Neural cell (in vitro differentiated cells): Measurements from ENCODE around the gene LAPTM5. TPM values are rescaled to one million over a fixed set of nuclear protein-coding genes. Genes with fewer than 3 reads are reported as not detected.

Experiments used
- H2AFZ ChIP-seq: fragments of 200-600, 300-800 bp; sonication (generic), shearing (Covaris generic); 2 replicates; pipeline ENCODE4 v1.6.0; 2014; ENCODE audit warnings: low read depth, mild to moderate bottlenecking, antibody characterized with exemption, low read length, moderate library complexity
- H3F3A ChIP-seq: fragments of 200-600 bp; shearing (Covaris generic); 2 replicates; pipeline ENCODE4 v1.6.1; 2016; ENCODE audit warnings: mild to moderate bottlenecking, moderate library complexity, mixed read lengths, antibody characterized with exemption, low read length; ENCODE audit not compliant: insufficient read depth, poor library complexity, severe bottlenecking
- H3K27ac ChIP-seq: fragments of 200-600, 300-800 bp; sonication (generic), shearing (Covaris generic); 2 replicates; pipeline ENCODE4 v1.5.1; 2014; ENCODE audit warnings: mild to moderate bottlenecking, low read length, moderate library complexity
- H3K27me3 ChIP-seq: fragments of 300-800, 200-600 bp; sonication (generic), shearing (Covaris generic); 2 replicates; pipeline ENCODE4 v1.6.0; 2014; ENCODE audit warnings: mild to moderate bottlenecking, low read depth, low read length, moderate library complexity; ENCODE audit not compliant: insufficient read depth
- H3K36me3 ChIP-seq: fragments of 300-800, 200-600 bp; sonication (generic), shearing (Covaris generic); 2 replicates; pipeline ENCODE4 v1.5.1; 2014; ENCODE audit warnings: mild to moderate bottlenecking, antibody characterized with exemption, low read length, moderate library complexity; ENCODE audit not compliant: insufficient read depth
- H3K4me2 ChIP-seq: fragments of 300-800, 200-600 bp; sonication (generic), shearing (Covaris generic); 2 replicates; pipeline ENCODE4 v1.6.0; 2014; ENCODE audit warnings: mild to moderate bottlenecking, low read length
- H3K4me3 ChIP-seq: fragments of 300-800, 200-600 bp; sonication (generic), shearing (Covaris generic); 2 replicates; pipeline ENCODE4 v1.5.1; 2014; ENCODE audit warnings: mild to moderate bottlenecking, low read length, moderate library complexity
- H3K79me2 ChIP-seq: fragments of 200-600 bp; shearing (Covaris generic); replicated peaks from 2 replicates; pipeline ENCODE4 v1.6.0; 2014; ENCODE audit warnings: mild to moderate bottlenecking, low read length, moderate library complexity; ENCODE audit not compliant: insufficient read depth
- H3K9ac ChIP-seq: fragments of 300-800, 200-600 bp; sonication (generic), shearing (Covaris generic); 2 replicates; pipeline ENCODE4 v1.6.1; 2016; ENCODE audit warnings: mild to moderate bottlenecking, low read length, mixed read lengths
- H3K9me2 ChIP-seq: fragments of 200-600 bp; shearing (Covaris generic); 2 replicates; pipeline ENCODE4 v1.6.1; 2016; ENCODE audit warnings: mild to moderate bottlenecking, low read length, mixed read lengths; ENCODE audit not compliant: insufficient read depth
- H3K9me3 ChIP-seq: fragments of 200-600, 300-800 bp; sonication (generic), shearing (Covaris generic); 2 replicates; pipeline ENCODE4 v1.6.1; 2016; ENCODE audit warnings: mild to moderate bottlenecking, mixed run types, low read length, moderate library complexity, mixed read lengths
- H4K20me1 ChIP-seq: fragments of 200-600 bp; shearing (Covaris generic); 2 replicates; pipeline ENCODE4 v1.6.1; 2016; ENCODE audit warnings: mild to moderate bottlenecking, mixed run types; ENCODE audit not compliant: insufficient read depth
- EP300 ChIP-seq: fragments of 450-650 bp; conservative IDR thresholded peaks from 2 replicates; pipeline ENCODE4 v1.6.1; 2014; ENCODE audit warnings: antibody characterized with exemption, mild to moderate bottlenecking, moderate library complexity; ENCODE audit not compliant: poor library complexity, severe bottlenecking
- MXI1 ChIP-seq: fragments of 450-650 bp; conservative IDR thresholded peaks from 2 replicates; pipeline ENCODE4 v1.6.1; 2014; ENCODE audit warnings: antibody characterized with exemption, mild to moderate bottlenecking; ENCODE audit not compliant: poor library complexity, severe bottlenecking
- POLR2AphosphoS5 ChIP-seq: IDR thresholded peaks from 2 replicates; pipeline ENCODE4 v1.6.1; 2012
- RAD21 ChIP-seq: fragments of 450-650 bp; conservative IDR thresholded peaks from 2 replicates; pipeline ENCODE4 v1.6.1; 2014; ENCODE audit warnings: antibody characterized with exemption, mild to moderate bottlenecking, moderate library complexity
- SMC3 ChIP-seq: fragments of 450-650 bp; conservative IDR thresholded peaks from 2 replicates; pipeline ENCODE4 v1.6.1; 2014; ENCODE audit warnings: antibody characterized with exemption, mild to moderate bottlenecking, moderate library complexity; ENCODE audit not compliant: poor library complexity
- TAF1 ChIP-seq: IDR thresholded peaks from 2 replicates; pipeline ENCODE4 v1.6.1; 2012; ENCODE audit warnings: low read depth
- polyA plus RNA-seq: library from polyadenylated mRNA; depleted of rRNA; stranded (reverse); fragments of >200 nt; gene quantifications from 2 replicates; pipeline ENCODE4 v1.2.3, GENCODE V29; 2014
- TF ChIP-seq, protein P1 (sequence below): IDR thresholded peaks from 2 replicates; pipeline ENCODE4 v1.6.1; 2012; ENCODE audit warnings: borderline replicate concordance
- TF ChIP-seq, protein P2 (sequence below): fragments of 450-650 bp; IDR thresholded peaks from 2 replicates; pipeline ENCODE4 v1.5.1; 2014; ENCODE audit warnings: antibody characterized with exemption, mild to moderate bottlenecking, moderate library complexity; ENCODE audit not compliant: poor library complexity, severe bottlenecking

Gene LAPTM5
- polyA plus RNA-seq, 1 donor from 2014 or later = 0.12 TPM

DNA sequence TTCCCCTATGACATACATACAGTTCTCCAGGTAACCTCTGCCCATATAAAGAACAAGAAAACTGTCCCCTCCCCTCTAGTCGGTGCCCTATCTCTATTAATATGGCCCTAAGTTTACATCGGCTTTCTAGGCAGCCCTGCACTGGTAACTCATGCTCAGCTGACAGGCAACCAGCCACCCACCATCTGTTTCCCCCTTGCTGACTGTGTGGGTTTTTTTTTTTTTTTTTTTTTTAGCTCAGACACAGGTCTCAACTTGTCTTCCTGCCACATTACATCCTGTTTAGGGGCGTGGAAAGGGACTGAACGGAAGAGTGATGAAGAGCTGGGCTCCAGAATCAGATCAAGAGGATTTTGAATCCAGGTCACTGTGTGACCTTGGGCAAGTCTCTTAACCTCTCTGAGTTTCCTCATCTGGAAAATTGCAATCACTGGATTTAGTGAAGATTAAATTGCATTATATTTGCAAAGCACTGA, 14.0 kb downstream of the LAPTM5 start (continued):
- TF ChIP-seq, protein P1, sequence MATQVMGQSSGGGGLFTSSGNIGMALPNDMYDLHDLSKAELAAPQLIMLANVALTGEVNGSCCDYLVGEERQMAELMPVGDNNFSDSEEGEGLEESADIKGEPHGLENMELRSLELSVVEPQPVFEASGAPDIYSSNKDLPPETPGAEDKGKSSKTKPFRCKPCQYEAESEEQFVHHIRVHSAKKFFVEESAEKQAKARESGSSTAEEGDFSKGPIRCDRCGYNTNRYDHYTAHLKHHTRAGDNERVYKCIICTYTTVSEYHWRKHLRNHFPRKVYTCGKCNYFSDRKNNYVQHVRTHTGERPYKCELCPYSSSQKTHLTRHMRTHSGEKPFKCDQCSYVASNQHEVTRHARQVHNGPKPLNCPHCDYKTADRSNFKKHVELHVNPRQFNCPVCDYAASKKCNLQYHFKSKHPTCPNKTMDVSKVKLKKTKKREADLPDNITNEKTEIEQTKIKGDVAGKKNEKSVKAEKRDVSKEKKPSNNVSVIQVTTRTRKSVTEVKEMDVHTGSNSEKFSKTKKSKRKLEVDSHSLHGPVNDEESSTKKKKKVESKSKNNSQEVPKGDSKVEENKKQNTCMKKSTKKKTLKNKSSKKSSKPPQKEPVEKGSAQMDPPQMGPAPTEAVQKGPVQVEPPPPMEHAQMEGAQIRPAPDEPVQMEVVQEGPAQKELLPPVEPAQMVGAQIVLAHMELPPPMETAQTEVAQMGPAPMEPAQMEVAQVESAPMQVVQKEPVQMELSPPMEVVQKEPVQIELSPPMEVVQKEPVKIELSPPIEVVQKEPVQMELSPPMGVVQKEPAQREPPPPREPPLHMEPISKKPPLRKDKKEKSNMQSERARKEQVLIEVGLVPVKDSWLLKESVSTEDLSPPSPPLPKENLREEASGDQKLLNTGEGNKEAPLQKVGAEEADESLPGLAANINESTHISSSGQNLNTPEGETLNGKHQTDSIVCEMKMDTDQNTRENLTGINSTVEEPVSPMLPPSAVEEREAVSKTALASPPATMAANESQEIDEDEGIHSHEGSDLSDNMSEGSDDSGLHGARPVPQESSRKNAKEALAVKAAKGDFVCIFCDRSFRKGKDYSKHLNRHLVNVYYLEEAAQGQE = no peak
- TF ChIP-seq RAD21 = no peak

DNA sequence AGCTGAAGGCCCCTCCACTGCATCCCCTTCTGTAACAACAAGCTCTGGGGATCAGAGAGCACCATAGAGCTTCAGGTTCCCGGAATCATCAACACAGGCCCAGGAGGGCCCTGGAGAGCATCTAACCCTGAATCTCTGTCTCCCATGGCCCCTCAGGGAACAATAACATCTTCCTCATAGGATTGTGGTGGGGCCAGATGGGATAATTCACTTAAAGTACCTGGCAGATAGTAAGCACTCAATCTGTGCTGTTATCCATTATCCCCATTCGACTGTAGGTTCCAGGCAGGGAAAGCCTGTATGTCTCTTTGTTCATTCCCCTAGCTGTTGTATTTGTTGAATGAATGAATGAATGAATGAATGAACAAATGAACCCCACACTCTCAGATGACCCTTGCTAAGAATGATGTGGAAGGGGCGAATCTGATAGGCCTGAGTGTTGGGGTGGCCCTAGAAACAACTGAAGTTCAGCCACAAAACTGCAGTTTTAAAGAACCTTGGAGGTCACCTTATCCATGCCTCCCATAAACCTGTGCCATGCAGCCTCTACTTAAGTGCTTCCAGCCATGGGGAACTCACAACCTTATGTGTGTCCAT, 14.5 kb downstream of the LAPTM5 start:
- H3K4me2 ChIP-seq = no peak overlapping the region
- H3K79me2 ChIP-seq = no peaks in the 10 kb centered on the region
- H3K9me3 ChIP-seq = no peaks in the 10 kb centered on the region
- H3K9ac ChIP-seq = no peak overlapping the region
- H4K20me1 ChIP-seq = no peaks in the 10 kb centered on the region
- no peak for TF ChIP-seq EP300
- no peak for TF ChIP-seq POLR2AphosphoS5
- TF ChIP-seq, protein P2, sequence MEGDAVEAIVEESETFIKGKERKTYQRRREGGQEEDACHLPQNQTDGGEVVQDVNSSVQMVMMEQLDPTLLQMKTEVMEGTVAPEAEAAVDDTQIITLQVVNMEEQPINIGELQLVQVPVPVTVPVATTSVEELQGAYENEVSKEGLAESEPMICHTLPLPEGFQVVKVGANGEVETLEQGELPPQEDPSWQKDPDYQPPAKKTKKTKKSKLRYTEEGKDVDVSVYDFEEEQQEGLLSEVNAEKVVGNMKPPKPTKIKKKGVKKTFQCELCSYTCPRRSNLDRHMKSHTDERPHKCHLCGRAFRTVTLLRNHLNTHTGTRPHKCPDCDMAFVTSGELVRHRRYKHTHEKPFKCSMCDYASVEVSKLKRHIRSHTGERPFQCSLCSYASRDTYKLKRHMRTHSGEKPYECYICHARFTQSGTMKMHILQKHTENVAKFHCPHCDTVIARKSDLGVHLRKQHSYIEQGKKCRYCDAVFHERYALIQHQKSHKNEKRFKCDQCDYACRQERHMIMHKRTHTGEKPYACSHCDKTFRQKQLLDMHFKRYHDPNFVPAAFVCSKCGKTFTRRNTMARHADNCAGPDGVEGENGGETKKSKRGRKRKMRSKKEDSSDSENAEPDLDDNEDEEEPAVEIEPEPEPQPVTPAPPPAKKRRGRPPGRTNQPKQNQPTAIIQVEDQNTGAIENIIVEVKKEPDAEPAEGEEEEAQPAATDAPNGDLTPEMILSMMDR = no peak
- TF ChIP-seq, protein P1 = no peak
- TF ChIP-seq SMC3 = no peak
- TF ChIP-seq TAF1 = no peak
- no peak for TF ChIP-seq MXI1
- TF ChIP-seq RAD21 = no peak
- H3K27me3 ChIP-seq = no peaks in the 10 kb centered on the region
- no peaks in the 10 kb centered on the region for H3F3A ChIP-seq
- no peak overlapping the region for H3K27ac ChIP-seq
- no peak overlapping the region for H3K4me3 ChIP-seq
- H2AFZ ChIP-seq = no peak overlapping the region
- H3K36me3 ChIP-seq = no peaks in the 10 kb centered on the region
- H3K9me2 ChIP-seq = no peaks in the 10 kb centered on the region
